Psoas muscle (tissue), 8 donors: ENCODE data around the gene ST6GALNAC2. TPM values are rescaled to one million over a fixed set of nuclear protein-coding genes. Genes with fewer than 3 reads are reported as not detected.

Experiments used
- ATAC-seq, 4 donors: fragments of 200-7000 bp; cut with Tn5 transposase; one replicate each; pipeline ENCODE4 v1.9.1; 2020; ENCODE audit warnings: moderate library complexity in 3 of 4, mild to moderate bottlenecking in 2 of 4
- DNase-seq, 2 donors: peaks; one replicate each; pipeline ENCODE4 v3.0.0-alpha.2; 2020
- H3K27ac ChIP-seq: fragments of 200-600 bp; one replicate; pipeline ENCODE4 v1.8.0; 2022
- H3K27me3 ChIP-seq, 3 donors: fragments of 200-600 bp in 1 of 3; one replicate each; pipeline versions ENCODE4 v1.6.1 to v1.8.0; 2013 to 2022; ENCODE audit warnings: low read length in 2 of 3, mild to moderate bottlenecking in 2 of 3, moderate library complexity in 1 of 3; ENCODE audit not compliant: insufficient read depth in 3 of 3
- H3K36me3 ChIP-seq, 2 donors: fragments of 200-600 bp in 1 of 2; one replicate each; pipeline versions ENCODE4 v1.6.1 to v1.8.0; 2013 to 2022; ENCODE audit warnings: low read depth in 1 of 2, mild to moderate bottlenecking in 1 of 2, moderate library complexity in 1 of 2; ENCODE audit not compliant: insufficient read depth in 1 of 2
- H3K4me1 ChIP-seq: fragments of 200-600 bp; one replicate; pipeline ENCODE4 v1.8.0; 2022
- H3K4me3 ChIP-seq: fragments of 200-600 bp; one replicate; pipeline ENCODE4 v1.8.0; 2022; ENCODE audit warnings: mild to moderate bottlenecking
- H3K9me3 ChIP-seq: fragments of 200-600 bp; one replicate; pipeline ENCODE4 v1.8.0; 2022
- CTCF ChIP-seq: fragments of 200-600 bp; IDR thresholded peaks from one replicate; pipeline ENCODE4 v1.8.0; 2022; ENCODE audit warnings: antibody characterized with exemption
- WGBS, 3 donors: extraction: QIAGEN DNeasy Blood & Tissue Kit; methylation state at CpG; one replicate each; pipeline versions ENCODE4 v1.1.6 to v1.1.7; 2013; 5-methylcytosine and 5-hydroxymethylcytosine counted together
- intact Hi-C, 2 donors: fragments of 100-400 bp; cut with DNase I; formaldehyde crosslinking; loops; one replicate each; pipeline versions ENCODE4 v1.11.0 to v1.14.2; 2022
- polyA plus RNA-seq, 3 donors: library from polyadenylated mRNA; stranded (reverse); fragments of 200-250 nt; gene quantifications; one replicate each; pipeline ENCODE4 v1.2.3, GENCODE V29; 2013
- total RNA-seq, 4 donors: library from RNA; stranded (reverse); fragmentation: NEBNext Ultra II Directional in 2 of 4; extraction: Animal tissue kit (Norgen Biotek cat#: 25700) in 2 of 4; gene quantifications; one replicate each; pipeline versions ENCODE4 v1.2.1 to v1.2.4, GENCODE V29; 2021 to 2023
- donor health status: healthy with polysubstance abuse.
- donor health status: DM: no; HTN: no; CAD: no; lungs with moderate emphysema.
- donor health status: Bipolar disorder and iron deficiency.
- donor health status: healthy.
- donor health status: DM: yes; HTN: yes; CAD: no.
- donor health status: DM: no; HTN: no; CAD: no.
- donor health status: DM: no; HTN: no; CAD: no.
- donor health status: DM: yes; HTN: yes; CAD: no.

ST6GALNAC2 gene
- total and polyA plus RNA-seq, 7 donors = 1.2 to 17.8 (median 8.7) TPM

- no peak overlapping the region for H3K27ac ChIP-seq
- H3K4me3 ChIP-seq = no peak overlapping the region
- intact Hi-C loops = no loop called here
Observed at GRCh38 chr17:76544546-76545365, 40.9 kb downstream of the ST6GALNAC2 start.

GRCh38 chr17:76543826-76544545, 41.7 kb downstream of the ST6GALNAC2 start:
- no peak for ATAC-seq
- H3K4me3 ChIP-seq = no peak overlapping the region
- DNase-seq = no peak

More at GRCh38 chr17:76544546-76545365, 40.9 kb downstream of the ST6GALNAC2 start:
- Histone ChIP-seq H3K4me1 (peaks cover 49% of the 10 kb centered on the region), H3K9me3 (no peaks in the 10 kb centered on the region), H3K36me3 (no peaks in the 10 kb centered on the region), H3K27me3 (no peaks in the 10 kb centered on the region)
- 32 to 49% (median 38%) methylated on average over 17 to 24 of the region's 24 CpGs for WGBS, 3 donors
- peak in 1 of 2 donors; percentile 55 for DNase-seq
- TF ChIP-seq CTCF = no peak
- peak in 1 of 4 donors; percentile 1 for ATAC-seq

GRCh38 chr17:76543482-76543825, 42.2 kb downstream of the ST6GALNAC2 start:
- H3K4me1 ChIP-seq = peaks cover 50% of the 10 kb centered on the region
- no peak for TF ChIP-seq CTCF
- intact Hi-C loops = no loop called here
- no peaks in the 10 kb centered on the region for H3K36me3 ChIP-seq
- peaks cover 0 to 1% (median 0%) of the 10 kb centered on the region in 3 donors for H3K27me3 ChIP-seq
- no peaks in the 10 kb centered on the region for H3K9me3 ChIP-seq
- DNase-seq = no peak
- ATAC-seq = no peak
- no peak overlapping the region for H3K27ac ChIP-seq
- H3K4me3 ChIP-seq = no peak overlapping the region
- 49 to 67% (median 51%) methylated on average over 6 of the region's 6 CpGs for WGBS, 3 donors

More at GRCh38 chr17:76543826-76544545, 41.7 kb downstream of the ST6GALNAC2 start:
- H3K27ac ChIP-seq = no peak overlapping the region
- H3K36me3 ChIP-seq = no peaks in the 10 kb centered on the region
- TF ChIP-seq CTCF = no peak
- WGBS, 3 donors = 24 to 45% (median 28%) methylated on average over 20 to 22 of the region's 22 CpGs
- intact Hi-C loops = no loop called here
- no peaks in the 10 kb centered on the region for H3K27me3 ChIP-seq
- no peaks in the 10 kb centered on the region for H3K9me3 ChIP-seq
- H3K4me1 ChIP-seq = peaks cover 49% of the 10 kb centered on the region

DNA sequence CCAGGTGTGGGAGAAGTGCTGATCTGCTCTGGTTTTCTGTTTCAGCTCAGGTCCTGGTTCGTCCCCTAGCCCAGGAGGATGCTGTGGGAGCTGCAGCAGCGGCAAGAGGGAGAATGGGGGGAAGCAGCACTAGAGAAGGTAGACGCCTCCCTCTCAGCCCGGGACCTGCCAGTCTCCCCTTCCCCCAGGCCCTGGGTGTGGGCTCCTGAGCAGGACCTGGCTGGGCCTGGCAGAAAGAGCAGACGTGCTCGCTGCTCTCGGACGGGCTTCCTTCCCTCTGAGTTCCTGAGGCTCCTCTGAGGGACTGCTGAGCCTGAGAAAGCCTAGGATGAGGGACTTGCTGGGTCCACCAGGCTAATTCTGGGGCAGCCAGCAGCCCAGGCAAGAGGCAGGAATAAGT, 42.7 kb downstream of the ST6GALNAC2 start:
- H3K9me3 ChIP-seq = no peaks in the 10 kb centered on the region
- intact Hi-C loops = no loop called here
- H3K4me1 ChIP-seq = peaks cover 51% of the 10 kb centered on the region
- ATAC-seq (no peak), DNase-seq (no peak)
- no peak overlapping the region for H3K4me3 ChIP-seq
- H3K27me3 ChIP-seq = peaks cover 0 to 6% (median 4%) of the 10 kb centered on the region in 3 donors
- H3K27ac ChIP-seq = no peak overlapping the region
- no peaks in the 10 kb centered on the region for H3K36me3 ChIP-seq
- TF ChIP-seq CTCF = no peak
- 76 to 85% (median 81%) methylated on average over 7 to 8 of the region's 8 CpGs for WGBS, 3 donors
